GM10847 (cell line): Measurements from ENCODE around the gene PPIP5K2.

Experiments
- POLR2A ChIP-seq: IDR thresholded peaks from 2 replicates; pipeline ENCODE4 v1.6.1; 2011; ENCODE audit not compliant: insufficient read length; ENCODE audit errors: extremely low read depth

The PPIP5K2 gene

DNA sequence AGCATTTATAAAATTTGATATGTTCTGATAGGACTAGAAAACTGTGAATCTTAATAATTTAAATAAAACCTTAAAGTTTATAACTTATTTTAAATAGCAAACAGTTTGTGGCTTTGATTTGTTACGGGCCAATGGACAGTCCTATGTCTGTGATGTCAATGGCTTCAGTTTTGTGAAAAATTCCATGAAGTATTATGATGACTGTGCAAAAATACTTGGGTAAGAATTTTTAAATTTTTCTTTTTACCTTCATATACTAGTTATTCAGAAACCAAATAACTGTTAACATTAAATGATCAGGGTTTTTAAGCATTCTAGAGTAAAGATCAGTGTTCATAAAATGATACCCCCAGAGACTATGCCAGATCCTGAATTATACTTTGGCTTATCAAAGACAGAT, 31.1 kb downstream of the PPIP5K2 start:
- TF ChIP-seq POLR2A: no peak

- TF ChIP-seq POLR2A: no peak
Observed at GRCh38 chr5:103166706-103167105, 46.6 kb downstream of the PPIP5K2 start.

DNA sequence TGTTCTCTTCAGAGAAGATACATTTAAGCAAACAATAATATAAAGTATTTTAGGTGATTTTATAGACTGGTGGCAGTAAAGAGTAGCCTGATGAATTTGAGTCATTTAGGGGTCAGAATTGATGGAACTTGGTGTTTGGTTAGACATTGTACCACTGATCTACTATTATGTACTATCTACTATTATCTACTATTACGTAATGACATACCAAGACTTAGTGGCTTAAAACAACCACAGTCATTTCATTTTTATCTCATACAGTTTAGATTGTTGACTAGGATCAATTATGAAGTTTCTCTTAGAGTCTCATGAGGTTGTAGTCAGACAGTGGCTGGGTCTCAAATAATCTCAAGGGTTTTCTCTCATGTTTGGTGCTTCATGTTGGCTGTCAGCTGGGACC, 54.0 kb downstream of the PPIP5K2 start:
- no peak for TF ChIP-seq POLR2A

DNA sequence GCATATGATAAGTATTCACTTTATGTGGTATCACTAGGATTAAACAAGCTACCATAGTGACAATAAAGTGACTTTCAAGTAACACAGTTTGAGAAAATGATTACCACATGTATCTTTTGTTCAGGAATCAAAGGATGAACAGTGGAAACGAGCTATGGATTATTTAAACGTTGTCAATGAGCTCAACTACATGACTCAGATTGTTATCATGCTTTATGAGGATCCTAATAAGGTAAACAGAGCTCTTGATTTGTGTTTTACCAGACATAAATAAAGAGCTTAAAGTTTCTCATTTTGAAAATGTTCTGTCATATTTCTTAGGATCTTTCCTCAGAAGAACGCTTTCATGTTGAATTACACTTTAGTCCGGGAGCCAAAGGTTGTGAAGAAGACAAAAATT, 57.4 kb downstream of the PPIP5K2 start:
- TF ChIP-seq POLR2A: no peak

GRCh38 chr5:103178167-103178566, 58.1 kb downstream of the PPIP5K2 start:
- no peak for TF ChIP-seq POLR2A

DNA sequence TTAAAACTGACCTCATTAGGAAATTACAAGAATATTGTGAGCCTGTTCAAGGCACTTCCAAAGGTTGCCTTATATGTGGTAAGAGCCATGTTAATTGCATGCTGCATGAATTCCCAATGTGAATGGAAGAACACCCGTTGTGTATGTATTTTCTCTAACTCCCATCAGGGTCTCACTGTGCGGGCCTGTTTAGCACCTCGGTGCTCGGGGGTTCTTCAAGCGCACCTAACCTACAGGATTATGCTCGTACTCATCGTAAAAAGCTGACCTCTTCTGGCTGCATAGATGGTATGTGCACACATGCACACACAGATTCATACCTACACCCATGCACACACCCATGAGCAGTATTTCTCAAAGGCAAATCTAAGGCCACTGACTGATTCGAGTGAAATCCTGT, 66.1 kb downstream of the PPIP5K2 start:
- TF ChIP-seq POLR2A: no peak

DNA sequence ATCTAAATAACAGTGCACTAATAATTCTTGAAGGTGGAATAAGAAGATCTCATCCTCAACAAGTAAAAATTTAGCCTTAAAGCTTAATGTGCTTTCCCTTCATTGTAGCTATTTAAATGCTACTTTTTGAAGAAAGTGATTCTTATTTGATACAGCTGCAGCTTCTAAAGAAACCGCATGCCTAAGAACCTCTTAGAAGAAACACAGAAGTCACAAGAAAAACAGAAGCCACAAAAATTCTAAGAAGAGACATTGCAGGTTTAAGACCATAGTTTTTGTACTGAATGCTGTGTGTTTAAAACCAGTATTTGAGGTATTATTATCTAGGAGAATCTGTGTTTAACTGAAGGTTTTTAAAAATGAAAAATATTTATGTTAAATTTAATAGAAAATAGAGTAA, 68.3 kb downstream of the PPIP5K2 start:
- no peak for TF ChIP-seq POLR2A

- TF ChIP-seq POLR2A: no peak
Observed at GRCh38 chr5:103203226-103203625, 83.1 kb downstream of the PPIP5K2 start.

GRCh38 chr5:103205991-103206700, 86.0 kb downstream of the PPIP5K2 start:
- TF ChIP-seq POLR2A: no peak

- no peak for TF ChIP-seq POLR2A
Observed at GRCh38 chr5:103207011-103207410, 86.9 kb downstream of the PPIP5K2 start.

- TF ChIP-seq POLR2A: no peak
Observed at GRCh38 chr5:103207653-103208052, 87.6 kb downstream of the PPIP5K2 start.

DNA sequence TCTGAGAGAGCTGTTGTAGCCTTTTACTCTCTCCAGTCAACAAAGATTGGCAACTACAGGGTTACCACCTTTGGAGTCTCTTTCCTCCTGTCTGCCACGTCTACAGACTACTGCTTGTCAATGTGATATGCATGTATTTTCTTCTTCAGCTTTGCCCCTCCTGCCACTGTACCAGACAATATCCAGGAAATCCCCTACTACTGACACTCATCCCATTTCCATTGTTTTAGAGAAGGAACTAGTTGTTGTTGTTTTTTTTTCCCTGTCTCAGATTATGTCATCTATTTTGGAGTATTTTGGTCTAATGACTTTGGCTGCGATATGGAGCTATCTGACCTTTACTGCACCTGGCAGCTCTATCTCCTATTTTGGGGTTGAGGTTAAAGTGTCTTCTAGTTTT, 88.4 kb downstream of the PPIP5K2 start:
- no peak for TF ChIP-seq POLR2A

GRCh38 chr5:103209065-103209464, 89.0 kb downstream of the PPIP5K2 start:
- TF ChIP-seq POLR2A: no peak

GRCh38 chr5:103210952-103211351, 90.9 kb downstream of the PPIP5K2 start:
- no peak for TF ChIP-seq POLR2A

DNA sequence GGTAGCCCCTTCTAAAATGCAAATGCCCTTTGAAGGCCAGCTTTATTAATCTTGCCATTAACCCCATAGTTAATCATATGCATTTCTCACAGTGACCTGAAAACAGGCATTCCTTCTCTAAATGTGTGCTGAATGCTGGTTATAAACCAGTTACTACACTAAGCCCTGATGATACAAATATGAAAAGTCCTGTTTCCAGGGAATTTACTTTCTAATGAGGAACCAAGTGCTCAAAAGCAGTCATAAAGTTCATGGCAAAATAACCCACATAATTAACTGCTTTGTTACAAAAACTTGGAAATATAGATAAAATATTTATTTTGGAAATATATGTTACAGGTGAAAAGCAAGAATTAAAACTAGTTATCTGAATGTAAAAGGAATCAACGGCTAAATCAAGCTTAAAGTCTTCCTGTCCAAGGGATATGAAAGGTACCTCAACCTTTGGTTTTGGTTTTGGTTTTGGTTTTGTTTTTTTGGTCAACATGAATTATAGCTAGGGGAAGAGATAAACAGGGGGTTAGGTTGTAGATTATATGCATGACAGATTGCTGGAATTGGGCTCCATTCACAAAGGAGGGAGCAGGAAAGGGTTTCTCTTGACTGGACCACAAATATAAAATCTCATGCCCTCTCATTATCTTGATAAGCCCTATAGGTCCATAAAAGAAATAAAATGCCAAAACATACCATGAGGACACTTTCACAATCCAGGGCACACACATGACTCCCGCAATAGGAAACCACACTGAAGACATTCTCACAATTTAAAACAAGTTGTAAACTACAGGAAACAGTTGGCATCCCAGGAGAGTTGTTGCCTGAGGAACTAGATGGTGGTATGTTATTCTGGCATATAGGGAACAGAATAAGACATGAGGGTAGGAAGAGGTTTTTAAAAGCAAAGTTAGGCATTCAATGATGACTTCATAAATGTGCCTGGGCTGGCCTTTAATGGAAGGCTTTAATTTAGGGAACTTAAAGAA, 91.8 kb downstream of the PPIP5K2 start:
- no peak for TF ChIP-seq POLR2A

DNA sequence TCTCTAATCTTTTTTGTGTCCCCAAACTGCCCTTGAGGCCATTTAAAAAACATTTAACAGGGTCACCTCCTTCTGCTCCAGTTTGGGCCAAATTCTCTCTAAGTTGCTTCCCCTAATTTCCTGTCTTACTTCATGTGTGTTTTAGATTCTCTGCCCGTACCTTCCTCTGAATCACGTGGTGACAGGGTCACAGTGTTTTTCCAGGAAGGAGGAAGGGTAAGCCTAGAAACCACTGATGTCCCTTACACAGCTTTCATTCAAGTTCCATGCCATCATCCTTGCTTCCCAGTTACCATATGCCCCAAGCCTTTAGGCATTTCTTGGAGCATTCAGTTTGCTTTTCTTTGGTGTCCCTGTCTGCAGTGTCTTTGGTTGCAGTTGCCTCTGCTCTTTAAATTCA, 96.0 kb downstream of the PPIP5K2 start:
- no peak for TF ChIP-seq POLR2A

DNA sequence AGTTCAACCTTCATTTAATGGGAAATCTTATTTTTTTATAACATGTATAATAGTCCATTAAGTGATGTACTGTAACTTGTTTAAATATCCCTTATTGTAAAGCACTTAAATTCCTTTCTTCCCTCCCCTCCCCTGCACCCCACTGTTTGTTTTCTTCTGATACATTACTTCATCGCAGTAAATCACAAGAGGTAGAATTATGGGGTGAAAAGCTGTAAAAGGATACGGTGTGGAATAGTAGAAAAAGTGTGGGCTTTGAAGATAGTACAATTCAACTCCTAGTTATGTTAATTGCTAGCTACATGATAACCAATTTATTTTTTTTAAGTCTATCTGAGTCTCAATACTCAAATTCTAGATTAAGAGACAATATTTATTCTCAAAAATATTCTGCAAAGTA, 96.6 kb downstream of the PPIP5K2 start:
- no peak for TF ChIP-seq POLR2A

DNA sequence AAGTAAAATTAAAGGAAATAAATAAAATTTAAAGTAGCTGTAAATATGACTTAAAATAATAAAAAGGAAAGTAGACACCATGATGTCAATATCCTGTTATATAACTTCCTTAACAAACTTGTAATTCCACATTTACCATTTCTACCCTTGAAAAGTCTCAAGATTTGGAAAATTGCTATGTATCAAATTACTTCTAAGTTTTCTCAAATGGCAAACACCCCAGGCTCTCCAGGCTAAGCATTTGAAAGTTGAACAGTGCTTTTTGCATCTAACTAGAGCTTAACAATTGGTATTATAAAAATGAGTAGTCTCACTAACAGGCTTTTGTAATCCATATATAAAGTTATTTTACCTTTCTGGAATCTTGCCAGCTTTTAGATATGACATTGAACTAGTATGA, 97.0 kb downstream of the PPIP5K2 start:
- TF ChIP-seq POLR2A: no peak
